CD4-positive, alpha-beta memory T cell (primary cell): ENCODE data around the gene PRR23E. TPM values are rescaled to one million over a fixed set of nuclear protein-coding genes. Genes with fewer than 3 reads are reported as not detected.

Experiments
- CTCF ChIA-PET: fragments of 350-600 bp; sonication (Branson Sonifier 250); formaldehyde crosslinking; loops from one replicate; lab custom pipeline; 2021; ENCODE audit warnings: inconsistent platforms; ENCODE audit not compliant: partially characterized antibody; lab: Charles Lee
- POLR2A ChIA-PET: fragments of 350-600 bp; sonication (Branson Sonifier 250); formaldehyde crosslinking; loops from one replicate; lab custom pipeline; 2021; ENCODE audit not compliant: partially characterized antibody; lab: Charles Lee
- DNase-seq, 5 donors: peaks; one replicate each; pipeline versions ENCODE4 v3.0.0 to v3.0.0-alpha.2; 2020 to 2022; ENCODE audit warnings: mixed read lengths in 1 of 5
- H3K27ac ChIP-seq: one replicate; pipeline ENCODE4 v1.7.0; 2013; ENCODE audit warnings: low read depth, low read length
- H3K27me3 ChIP-seq: 2 replicates; pipeline ENCODE4 v1.7.0; 2013; ENCODE audit warnings: mild to moderate bottlenecking, low read length, moderate library complexity; ENCODE audit not compliant: insufficient read depth
- H3K36me3 ChIP-seq: 2 replicates; pipeline ENCODE4 v1.7.0; 2013; ENCODE audit warnings: mild to moderate bottlenecking, low read length, moderate library complexity; ENCODE audit not compliant: insufficient read depth
- H3K4me1 ChIP-seq: 2 replicates; pipeline ENCODE4 v1.7.0; 2013; ENCODE audit warnings: mild to moderate bottlenecking, low read length, moderate library complexity; ENCODE audit not compliant: insufficient read depth
- H3K4me3 ChIP-seq, 2 donors: one replicate each; pipeline ENCODE4 v1.7.0; 2013; ENCODE audit warnings: low read length in 2 of 2, mild to moderate bottlenecking in 1 of 2
- H3K9me3 ChIP-seq, 2 donors: one replicate each; pipeline ENCODE4 v1.7.0; 2013; ENCODE audit warnings: low read length in 2 of 2, control low read depth in 1 of 2; ENCODE audit not compliant: control insufficient read depth in 1 of 2
- H3K27ac Mint-ChIP-seq, 7 donors: one replicate each; pipeline ENCODE4 v1.8.0; 2020 to 2021; ENCODE audit warnings: mixed read lengths in 7 of 7, mild to moderate bottlenecking in 6 of 7, inconsistent platforms in 3 of 7, moderate library complexity in 3 of 7
- H3K27me3 Mint-ChIP-seq, 2 donors: one replicate each; pipeline ENCODE4 v1.8.0; 2020 to 2021; ENCODE audit warnings: mixed read lengths in 2 of 2
- H3K36me3 Mint-ChIP-seq, 2 donors: one replicate each; pipeline ENCODE4 v1.8.0; 2020 to 2021; ENCODE audit warnings: mixed read lengths in 2 of 2, inconsistent platforms in 1 of 2, mild to moderate bottlenecking in 1 of 2
- H3K4me1 Mint-ChIP-seq, 4 donors: one replicate each; pipeline ENCODE4 v1.8.0; 2020 to 2021; ENCODE audit warnings: mixed read lengths in 4 of 4, mild to moderate bottlenecking in 1 of 4
- H3K4me3 Mint-ChIP-seq, 8 donors: one replicate each; pipeline ENCODE4 v1.8.0; 2020 to 2021; ENCODE audit warnings: mixed read lengths in 8 of 8, mild to moderate bottlenecking in 7 of 8, moderate library complexity in 6 of 8, inconsistent platforms in 3 of 8
- H3K9me3 Mint-ChIP-seq, 8 donors: one replicate each; pipeline ENCODE4 v1.8.0; 2020 to 2021; ENCODE audit warnings: mixed read lengths in 8 of 8, mild to moderate bottlenecking in 5 of 8, inconsistent platforms in 3 of 8, moderate library complexity in 1 of 8
- intact Hi-C: fragments of 100-400 bp; cut with micrococcal nuclease; formaldehyde crosslinking; loops from one replicate; pipeline ENCODE4 v1.15.1; 2023
- polyA plus RNA-seq, 2 donors: library from polyadenylated mRNA; unstranded; fragments of 300-500 nt; fragmentation: Illumina TruSeq; gene quantifications; one replicate each; pipeline ENCODE4 v1.2.3, GENCODE V29; 2021
- total RNA-seq, 2 experiments: library from RNA; stranded (reverse); gene quantifications; one replicate each; pipeline ENCODE4 v1.2.3, GENCODE V29; 2021

PRR23E gene
- total and polyA plus RNA-seq, 4 experiments from 2014 or later, result not detected

- peaks cover 0 to 3% (median 0%) of the 10 kb centered on the region in 8 donors for H3K9me3 Mint-ChIP-seq
- no peaks in the 10 kb centered on the region for H3K36me3 ChIP-seq
Observed at GRCh38 chr3:127165036-127165435, 27.9 kb upstream of the PRR23E start.

GRCh38 chr3:127165694-127166485 is 27.0 kb upstream of the PRR23E start:
- Histone ChIP-seq H3K4me1 (no peaks in the 10 kb centered on the region), H3K27me3 (no peaks in the 10 kb centered on the region), H3K36me3 (no peaks in the 10 kb centered on the region), H3K4me3 (no peak overlapping the region), H3K27ac (no peak overlapping the region), H3K9me3 (no peaks in the 10 kb centered on the region)
- Mint-ChIP-seq H3K36me3 (no peaks in the 10 kb centered on the region), H3K27me3 (peaks cover 3 to 15% of the 10 kb centered on the region in 2 donors), H3K4me3 (peak overlapping the region in 1 of 8 donors; percentile 2), H3K9me3 (peaks cover 0 to 3% (median 0%) of the 10 kb centered on the region in 8 donors), H3K27ac (no peak overlapping the region), H3K4me1 (no peaks in the 10 kb centered on the region)
- intact Hi-C loops, result no loop called here
- CTCF ChIA-PET, result no interaction called here
- DNase-seq, result no peak
- POLR2A ChIA-PET, result no interaction called here

More at GRCh38 chr3:127165036-127165435, 27.9 kb upstream of the PRR23E start:
- H3K4me1 Mint-ChIP-seq, result no peaks in the 10 kb centered on the region
- ChIA-PET POLR2A (no interaction called here), CTCF (no interaction called here)
- peaks cover 3 to 11% of the 10 kb centered on the region in 2 donors for H3K27me3 Mint-ChIP-seq
- no peaks in the 10 kb centered on the region for H3K27me3 ChIP-seq
- no peaks in the 10 kb centered on the region for H3K36me3 Mint-ChIP-seq
- no peaks in the 10 kb centered on the region for H3K4me1 ChIP-seq
- H3K9me3 ChIP-seq, result no peaks in the 10 kb centered on the region
- H3K4me3 Mint-ChIP-seq, result no peak overlapping the region
- H3K4me3 ChIP-seq, result no peak overlapping the region
- H3K27ac Mint-ChIP-seq, result no peak overlapping the region
- intact Hi-C loops, result no loop called here
- DNase-seq, result no peak
- H3K27ac ChIP-seq, result no peak overlapping the region

- H3K4me1 ChIP-seq, result no peaks in the 10 kb centered on the region
- no peaks in the 10 kb centered on the region for H3K4me1 Mint-ChIP-seq
- intact Hi-C loops, result no loop called here
- no peaks in the 10 kb centered on the region for H3K36me3 Mint-ChIP-seq
- no peak overlapping the region for H3K27ac Mint-ChIP-seq
- no peak overlapping the region for H3K27ac ChIP-seq
- H3K27me3 ChIP-seq, result no peaks in the 10 kb centered on the region
- H3K4me3 ChIP-seq, result no peak overlapping the region
- no peak overlapping the region for H3K4me3 Mint-ChIP-seq
- ChIA-PET CTCF (no interaction called here), POLR2A (no interaction called here)
- H3K36me3 ChIP-seq, result no peaks in the 10 kb centered on the region
- no peak for DNase-seq
- H3K9me3 Mint-ChIP-seq, result peaks cover 0 to 3% (median 0%) of the 10 kb centered on the region in 8 donors
- peaks cover 3 to 16% of the 10 kb centered on the region in 2 donors for H3K27me3 Mint-ChIP-seq
- no peaks in the 10 kb centered on the region for H3K9me3 ChIP-seq
Observed at GRCh38 chr3:127166501-127167065, 26.3 kb upstream of the PRR23E start.

- Mint-ChIP-seq H3K27me3 (peaks cover 3 to 24% of the 10 kb centered on the region in 2 donors), H3K4me1 (no peaks in the 10 kb centered on the region), H3K27ac (no peak overlapping the region), H3K4me3 (no peak overlapping the region), H3K9me3 (peaks cover 0 to 4% (median 0%) of the 10 kb centered on the region in 8 donors), H3K36me3 (no peaks in the 10 kb centered on the region)
- no peak for DNase-seq
- no peaks in the 10 kb centered on the region for H3K4me1 ChIP-seq
- H3K27ac ChIP-seq, result no peak overlapping the region
- H3K9me3 ChIP-seq, result no peaks in the 10 kb centered on the region
- no peak overlapping the region for H3K4me3 ChIP-seq
- H3K36me3 ChIP-seq, result no peaks in the 10 kb centered on the region
- H3K27me3 ChIP-seq, result no peaks in the 10 kb centered on the region
- ChIA-PET CTCF (no interaction called here), POLR2A (no interaction called here)
- intact Hi-C loops, result no loop called here
Observed at GRCh38 chr3:127167315-127168043, 25.5 kb upstream of the PRR23E start.

GRCh38 chr3:127168271-127168670 is 24.7 kb upstream of the PRR23E start:
- Histone ChIP-seq H3K27me3 (no peaks in the 10 kb centered on the region), H3K36me3 (no peaks in the 10 kb centered on the region), H3K27ac (no peak overlapping the region), H3K4me3 (no peak overlapping the region), H3K9me3 (no peaks in the 10 kb centered on the region), H3K4me1 (no peaks in the 10 kb centered on the region)
- intact Hi-C loops, result no loop called here
- CTCF ChIA-PET, result no interaction called here
- POLR2A ChIA-PET, result no interaction called here
- H3K36me3 Mint-ChIP-seq, result no peaks in the 10 kb centered on the region
- no peak overlapping the region for H3K27ac Mint-ChIP-seq
- H3K4me1 Mint-ChIP-seq, result no peaks in the 10 kb centered on the region
- no peak overlapping the region for H3K4me3 Mint-ChIP-seq
- H3K9me3 Mint-ChIP-seq, result peaks cover 0 to 4% (median 0%) of the 10 kb centered on the region in 8 donors
- H3K27me3 Mint-ChIP-seq, result peaks cover 3 to 27% of the 10 kb centered on the region in 2 donors
- no peak for DNase-seq

- Mint-ChIP-seq H3K27ac (no peak overlapping the region), H3K4me3 (no peak overlapping the region), H3K9me3 (peaks cover 0 to 4% (median 0%) of the 10 kb centered on the region in 8 donors), H3K4me1 (no peaks in the 10 kb centered on the region), H3K36me3 (no peaks in the 10 kb centered on the region), H3K27me3 (peaks cover 3 to 35% of the 10 kb centered on the region in 2 donors)
- Histone ChIP-seq H3K9me3 (no peaks in the 10 kb centered on the region), H3K36me3 (no peaks in the 10 kb centered on the region), H3K4me1 (no peaks in the 10 kb centered on the region), H3K4me3 (no peak overlapping the region), H3K27me3 (no peaks in the 10 kb centered on the region), H3K27ac (no peak overlapping the region)
- ChIA-PET POLR2A (no interaction called here), CTCF (no interaction called here)
- intact Hi-C loops, result no loop called here
- no peak for DNase-seq
Observed at GRCh38 chr3:127170814-127171213, 22.1 kb upstream of the PRR23E start.

GRCh38 chr3:127171320-127171719 is 21.6 kb upstream of the PRR23E start:
- H3K36me3 ChIP-seq, result no peaks in the 10 kb centered on the region
- H3K36me3 Mint-ChIP-seq, result no peaks in the 10 kb centered on the region
- H3K27me3 ChIP-seq, result no peaks in the 10 kb centered on the region
- POLR2A ChIA-PET, result no interaction called here
- intact Hi-C loops, result no loop called here
- CTCF ChIA-PET, result no interaction called here
- H3K9me3 ChIP-seq, result no peaks in the 10 kb centered on the region
- no peak overlapping the region for H3K4me3 ChIP-seq
- H3K27ac ChIP-seq, result no peak overlapping the region
- H3K27ac Mint-ChIP-seq, result no peak overlapping the region
- H3K4me3 Mint-ChIP-seq, result no peak overlapping the region
- H3K4me1 ChIP-seq, result no peaks in the 10 kb centered on the region
- no peak for DNase-seq
- H3K9me3 Mint-ChIP-seq, result peaks cover 0 to 4% (median 0%) of the 10 kb centered on the region in 8 donors
- peaks cover 3 to 35% of the 10 kb centered on the region in 2 donors for H3K27me3 Mint-ChIP-seq
- no peaks in the 10 kb centered on the region for H3K4me1 Mint-ChIP-seq
